B cell (primary cell): ENCODE data around the gene TNFRSF25. TPM values are rescaled to one million over a fixed set of nuclear protein-coding genes. Genes with fewer than 3 reads are reported as not detected.

Experiments used
- ATAC-seq: fragments of 200-7000 bp; cut with Tn5 transposase; one replicate; pipeline ENCODE4 v1.10.0; 2021; ENCODE audit warnings: low read depth, mild to moderate bottlenecking, moderate number of reproducible peaks, moderate library complexity
- CTCF ChIA-PET: fragments of 350-600 bp; sonication (Branson Sonifier 250); formaldehyde crosslinking; loops from one replicate; lab custom pipeline; 2021; ENCODE audit warnings: antibody characterized with exemption, inconsistent platforms; lab: Charles Lee
- POLR2A ChIA-PET: fragments of 350-600 bp; sonication (Branson Sonifier 250); formaldehyde crosslinking; loops from one replicate; lab custom pipeline; 2021; ENCODE audit warnings: antibody characterized with exemption; lab: Charles Lee
- DNase-seq: peaks from one replicate; pipeline ENCODE4 v3.0.0; 2013
- H2AFZ ChIP-seq: 2 replicates; pipeline ENCODE4 v1.6.1; 2012; ENCODE audit warnings: mild to moderate bottlenecking, low read depth, low read length; ENCODE audit not compliant: insufficient read depth, poor library complexity, severe bottlenecking
- H3K27ac ChIP-seq, 2 donors: 1 replicate in 1 of 2; 2 replicates in 1 of 2; pipeline ENCODE4 v1.5.1; 2012 to 2013; ENCODE audit warnings: low read length in 2 of 2, mild to moderate bottlenecking in 2 of 2, moderate library complexity in 1 of 2
- H3K27me3 ChIP-seq, 4 experiments: fragments of 200-600 bp in 1 of 4; sonication (generic) in 1 of 4; replicated peaks in 1 of 4; 1 replicate in 2 of 4; 2 replicates in 2 of 4; pipeline versions ENCODE4 v1.6.1 to v1.7.0; 2013 to 2016; ENCODE audit warnings: low read length in 3 of 4, mild to moderate bottlenecking in 2 of 4, mixed read lengths in 1 of 4, moderate library complexity in 1 of 4; ENCODE audit not compliant: insufficient read depth in 4 of 4, control insufficient read depth in 3 of 4; ENCODE audit errors: control extremely low read depth in 1 of 4
- H3K36me3 ChIP-seq, 2 experiments: replicated peaks in 1 of 2; 1 replicate in 1 of 2; 2 replicates in 1 of 2; pipeline versions ENCODE4 v1.6.1 to v1.7.1; 2013; ENCODE audit warnings: low read length in 1 of 2; ENCODE audit not compliant: insufficient read depth in 2 of 2, control insufficient read depth in 1 of 2; ENCODE audit errors: control extremely low read depth in 1 of 2, extremely low read depth in 1 of 2
- H3K4me1 ChIP-seq, 2 donors: fragments of 200-600 bp in 1 of 2; sonication (generic) in 1 of 2; 1 replicate in 1 of 2; 2 replicates in 1 of 2; pipeline versions ENCODE4 v1.5.1 to v1.6.1; 2013 to 2017; ENCODE audit warnings: low read length in 2 of 2; ENCODE audit not compliant: control insufficient read depth in 2 of 2, insufficient read depth in 2 of 2
- H3K4me2 ChIP-seq: replicated peaks from 2 replicates; pipeline ENCODE3; 2012; ENCODE audit warnings: mild to moderate bottlenecking, low read depth, low read length; ENCODE audit not compliant: poor library complexity, severe bottlenecking
- H3K4me3 ChIP-seq, 5 experiments: fragments of 200-600 bp in 1 of 5; sonication (generic) in 1 of 5; 1 replicate in 3 of 5; 2 replicates in 2 of 5; pipeline versions ENCODE4 v1.5.1 to v1.7.0; 2011 to 2016; ENCODE audit warnings: low read length in 4 of 5, mild to moderate bottlenecking in 4 of 5, low read depth in 2 of 5, control low read depth in 1 of 5, moderate library complexity in 1 of 5; ENCODE audit not compliant: insufficient read depth in 1 of 5; ENCODE audit errors: control extremely low read depth in 1 of 5, extremely low read depth in 1 of 5
- H3K79me2 ChIP-seq: fragments of 200-600 bp; sonication (generic); one replicate; pipeline ENCODE4 v1.6.0; 2016; ENCODE audit warnings: low read length; ENCODE audit not compliant: control insufficient read depth, insufficient read depth
- H3K9ac ChIP-seq: fragments of 200-600 bp; sonication (generic); 2 replicates; pipeline ENCODE4 v1.6.1; 2017; ENCODE audit warnings: mild to moderate bottlenecking, low read length, moderate library complexity
- H3K9me3 ChIP-seq, 3 donors: one replicate each; pipeline versions ENCODE4 v1.6.1 to v1.7.1; 2013; ENCODE audit warnings: low read length in 2 of 3; ENCODE audit not compliant: control insufficient read depth in 2 of 3, insufficient read depth in 1 of 3; ENCODE audit errors: control extremely low read depth in 1 of 3
- H4K20me1 ChIP-seq: 2 replicates; pipeline ENCODE4 v1.6.0; 2012; ENCODE audit warnings: mild to moderate bottlenecking, low read length; ENCODE audit not compliant: insufficient read depth, control insufficient read depth, poor library complexity, severe bottlenecking
- H3K27ac Mint-ChIP-seq: one replicate; pipeline ENCODE4 v1.8.0; 2021; ENCODE audit warnings: mixed read lengths
- H3K27me3 Mint-ChIP-seq: one replicate; pipeline ENCODE4 v1.8.0; 2021; ENCODE audit warnings: mixed read lengths
- H3K4me1 Mint-ChIP-seq: one replicate; pipeline ENCODE4 v1.8.0; 2021; ENCODE audit warnings: mixed read lengths
- H3K4me3 Mint-ChIP-seq: one replicate; pipeline ENCODE4 v1.8.0; 2021; ENCODE audit warnings: mixed read lengths
- H3K9me3 Mint-ChIP-seq: one replicate; pipeline ENCODE4 v1.8.0; 2022; ENCODE audit warnings: mixed read lengths; ENCODE audit not compliant: insufficient read depth
- EZH2 ChIP-seq: IDR thresholded peaks from 2 replicates; pipeline ENCODE4 v1.6.1; 2012; ENCODE audit warnings: borderline replicate concordance, low read depth, mild to moderate bottlenecking, moderate library complexity, low read length; ENCODE audit not compliant: insufficient read depth, poor library complexity, severe bottlenecking
- WGBS: methylation state at CpG from one replicate; pipeline ENCODE4 v1.1.5; 2013; ENCODE audit warnings: missing lambda C conversion rate; ENCODE audit not compliant: insufficient coverage; 5-methylcytosine and 5-hydroxymethylcytosine counted together
- intact Hi-C: fragments of 100-400 bp; cut with micrococcal nuclease; formaldehyde crosslinking; loops from one replicate; pipeline ENCODE4 v1.10.0; 2022
- polyA plus RNA-seq: library from polyadenylated mRNA; depleted of rRNA; stranded (reverse); fragments of >200 nt; gene quantifications from 2 replicates; pipeline ENCODE4 v1.2.3, GENCODE V29; 2012
- total RNA-seq, 2 donors: library from RNA; stranded (reverse); fragments of 120-200 nt in 1 of 2; gene quantifications; 1 replicate in 1 of 2; 2 replicates in 1 of 2; pipeline versions ENCODE4 v1.2.3 to v1.2.4, GENCODE V29; 2013 to 2022
- TF ChIP-seq, protein P1 (sequence below): fragments of 200-600 bp; IDR thresholded peaks from one replicate; pipeline ENCODE4 v1.8.0; 2022; ENCODE audit warnings: antibody characterized with exemption, mild to moderate bottlenecking

The TNFRSF25 gene
- total and polyA plus RNA-seq, 2 donors (not counting 1 experiment from before 2014, with no cell fraction given), result 2.6 to 7.1 TPM

DNA sequence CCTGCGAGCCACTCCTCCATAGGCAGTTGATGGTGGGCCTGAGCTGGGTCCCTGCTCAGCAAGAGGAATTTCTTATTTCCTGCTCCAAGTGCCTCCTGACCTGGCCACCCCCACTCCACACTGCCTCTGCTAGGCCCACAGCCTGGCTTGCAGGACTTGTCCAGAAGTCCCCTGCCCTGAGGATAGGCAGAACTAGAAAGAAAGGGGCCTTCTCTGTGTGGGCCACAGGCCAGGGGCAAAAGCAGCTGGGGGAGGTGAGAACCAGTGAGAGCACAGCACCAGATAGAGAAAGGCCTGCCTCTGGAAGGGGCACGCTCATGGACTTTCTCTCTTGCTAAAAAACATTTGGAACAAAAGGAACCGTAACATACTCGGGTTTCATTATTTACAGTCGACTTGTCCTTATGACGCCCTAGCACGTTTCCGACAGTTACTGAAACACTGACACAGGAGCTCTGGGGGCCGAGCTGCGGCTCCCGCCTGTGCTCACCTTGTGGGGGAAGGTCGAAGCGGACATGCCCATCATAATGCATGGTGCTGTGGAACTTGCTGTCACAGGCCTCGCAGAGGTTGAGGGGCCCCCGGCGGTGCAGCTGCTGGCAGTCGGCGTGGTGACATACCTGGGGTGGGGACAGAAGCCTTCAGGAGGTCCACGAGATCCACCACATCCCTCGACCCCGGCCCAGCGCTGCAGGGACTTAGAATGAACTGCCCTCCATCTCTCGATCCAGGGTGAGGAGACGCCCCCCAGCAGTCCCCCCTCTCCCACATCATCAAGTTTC is 11.3 kb upstream of the TNFRSF25 start:
- Histone ChIP-seq H2AFZ (no peak overlapping the region), H4K20me1 (no peaks in the 10 kb centered on the region), H3K27me3 (peaks cover 0 to 7% (median under 1%) of the 10 kb centered on the region in 4 experiments), H3K36me3 (no peaks in the 10 kb centered on the region), H3K4me2 (no peak overlapping the region), H3K79me2 (no peaks in the 10 kb centered on the region), H3K9ac (no peak overlapping the region), H3K9me3 (no peaks in the 10 kb centered on the region), H3K27ac (no peak overlapping the region), H3K4me1 (peaks cover 2 to 6% of the 10 kb centered on the region in 2 donors), H3K4me3 (no peak overlapping the region)
- peaks cover 2% of the 10 kb centered on the region for H3K4me1 Mint-ChIP-seq
- no peaks in the 10 kb centered on the region for H3K9me3 Mint-ChIP-seq
- intact Hi-C loops, result no loop called here
- ChIA-PET CTCF (interaction anchor here (0.7 to 1.2 kb wide), 6 partner anchors 9 to 115 kb away, joined by 3 to 4 read pairs (median 3); no protein-coding TSS in a partner anchor), POLR2A (no interaction called here)
- ATAC-seq (no peak), DNase-seq (no peak)
- 94% methylated on average over 24 of the region's 24 CpGs for WGBS
- no peak overlapping the region for H3K4me3 Mint-ChIP-seq
- no peak overlapping the region for H3K27ac Mint-ChIP-seq
- peaks cover 10% of the 10 kb centered on the region for H3K27me3 Mint-ChIP-seq
- TF ChIP-seq EZH2, result no peak
- TF ChIP-seq, protein P1, sequence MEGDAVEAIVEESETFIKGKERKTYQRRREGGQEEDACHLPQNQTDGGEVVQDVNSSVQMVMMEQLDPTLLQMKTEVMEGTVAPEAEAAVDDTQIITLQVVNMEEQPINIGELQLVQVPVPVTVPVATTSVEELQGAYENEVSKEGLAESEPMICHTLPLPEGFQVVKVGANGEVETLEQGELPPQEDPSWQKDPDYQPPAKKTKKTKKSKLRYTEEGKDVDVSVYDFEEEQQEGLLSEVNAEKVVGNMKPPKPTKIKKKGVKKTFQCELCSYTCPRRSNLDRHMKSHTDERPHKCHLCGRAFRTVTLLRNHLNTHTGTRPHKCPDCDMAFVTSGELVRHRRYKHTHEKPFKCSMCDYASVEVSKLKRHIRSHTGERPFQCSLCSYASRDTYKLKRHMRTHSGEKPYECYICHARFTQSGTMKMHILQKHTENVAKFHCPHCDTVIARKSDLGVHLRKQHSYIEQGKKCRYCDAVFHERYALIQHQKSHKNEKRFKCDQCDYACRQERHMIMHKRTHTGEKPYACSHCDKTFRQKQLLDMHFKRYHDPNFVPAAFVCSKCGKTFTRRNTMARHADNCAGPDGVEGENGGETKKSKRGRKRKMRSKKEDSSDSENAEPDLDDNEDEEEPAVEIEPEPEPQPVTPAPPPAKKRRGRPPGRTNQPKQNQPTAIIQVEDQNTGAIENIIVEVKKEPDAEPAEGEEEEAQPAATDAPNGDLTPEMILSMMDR, result no peak

- no peak overlapping the region for H3K27ac Mint-ChIP-seq
- peaks cover 6% of the 10 kb centered on the region for H3K27me3 Mint-ChIP-seq
- no peaks in the 10 kb centered on the region for H4K20me1 ChIP-seq
- H3K4me1 Mint-ChIP-seq, result peaks cover 2% of the 10 kb centered on the region
- no peaks in the 10 kb centered on the region for H3K36me3 ChIP-seq
- no peak overlapping the region for H3K27ac ChIP-seq
- H3K27me3 ChIP-seq, result peaks cover 0 to 4% (median 0%) of the 10 kb centered on the region in 4 experiments
- intact Hi-C loops, result no loop called here
- peaks cover 2 to 6% of the 10 kb centered on the region in 2 donors for H3K4me1 ChIP-seq
- ChIA-PET CTCF (interaction anchor here (0.8 to 1.8 kb wide), 6 partner anchors 9 to 229 kb away, joined by 3 to 6 read pairs (median 3); no protein-coding TSS in a partner anchor), POLR2A (no interaction called here)
- no peak overlapping the region for H3K9ac ChIP-seq
- H2AFZ ChIP-seq, result no peak overlapping the region
- H3K4me3 Mint-ChIP-seq, result no peak overlapping the region
- ATAC-seq (no peak), DNase-seq (no peak)
- WGBS, result 91% methylated on average over 5 of the region's 5 CpGs
- no peaks in the 10 kb centered on the region for H3K79me2 ChIP-seq
- TF ChIP-seq, protein P1, result no peak
- TF ChIP-seq EZH2, result no peak
- H3K9me3 ChIP-seq, result no peaks in the 10 kb centered on the region
- no peak overlapping the region for H3K4me3 ChIP-seq
- H3K9me3 Mint-ChIP-seq, result no peaks in the 10 kb centered on the region
- no peak overlapping the region for H3K4me2 ChIP-seq
Measured at GRCh38 chr1:6476483-6476882, 10.5 kb upstream of the TNFRSF25 start.
